ENCODE results near the gene NDUFC1. TPM values are rescaled to one million over a fixed set of nuclear protein-coding genes. Genes with fewer than 3 reads are reported as not detected.

Gene NDUFC1
- total and polyA plus RNA-seq, 2 of the 8 experiments (the other 6 are each of a cell fraction or from before 2014, with no cell fraction given), result 41.9 to 62.0 TPM

DNA sequence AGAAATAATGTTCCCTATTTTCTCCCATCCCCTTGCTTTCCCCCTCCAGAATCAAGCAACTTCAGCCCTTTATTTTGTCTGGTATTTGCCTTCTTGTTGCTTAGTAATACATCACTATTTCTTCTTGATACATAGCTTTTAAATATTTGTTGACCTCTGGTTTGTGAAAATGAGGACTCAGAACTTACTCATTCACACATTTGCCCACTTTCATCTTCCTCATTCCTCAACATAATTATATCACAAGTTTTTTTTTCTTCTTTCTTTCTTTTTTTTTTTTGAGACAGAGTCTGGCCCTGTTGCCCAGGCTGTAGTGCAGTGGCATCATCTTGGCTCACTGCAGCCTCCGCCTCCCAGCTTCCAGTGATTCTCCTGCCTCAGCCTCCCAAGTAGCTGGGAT is 28.9 kb upstream of the NDUFC1 start:
- no peak overlapping the region for H3K4me3 ChIP-seq (ENCODE audit: extremely low read depth in 1 of 4, insufficient read depth in 2 of 4, low read depth in 3 of 4, low read length in 4 of 4)
- H2BK5ac ChIP-seq (ENCODE audit: low read depth, low read length), result no peak overlapping the region
- H3K4ac ChIP-seq (replicated peaks; ENCODE audit: insufficient read length, low read depth, low read length), result no peak overlapping the region
- ChIA-PET POLR2A (ENCODE audit: partially characterized antibody) (interaction anchor here (0.5 kb wide), 1 partner anchor 29 kb away, joined by 5 read pairs; the partner anchor contains the start of gene NDUFC1), CTCF (ENCODE audit: partially characterized antibody) (interaction anchor here (0.7 to 2.7 kb wide), 5 partner anchors 35 to 301 kb away, joined by 3 to 11 read pairs (median 3); no protein-coding TSS in a partner anchor)
- H4K5ac ChIP-seq (ENCODE audit: insufficient read length, low read depth, low read length), result no peak overlapping the region
- H3K79me1 ChIP-seq (ENCODE audit: low read depth, low read length), result no peaks in the 10 kb centered on the region; the same call in 1 of the 2 replicates
- H3K27ac ChIP-seq (ENCODE audit: low read depth, low read length), result no peak overlapping the region
- peaks cover 0 to 11% (median 2%) of the 10 kb centered on the region in 4 experiments; a peak in 2 of 8 replicates for H3K36me3 ChIP-seq (ENCODE audit: control insufficient read depth in 2 of 4, insufficient read depth in 4 of 4, low read length in 3 of 4)
- FAIRE-seq (no peak), DNase-seq (ENCODE audit: low read depth in 1 of 2, low spot score in 2 of 2) (no peak)
- H2AFZ ChIP-seq (ENCODE audit: low read length), result no peak overlapping the region
- no peak for TF ChIP-seq HDAC2 (IDR thresholded peaks at IDR 0.05; ENCODE audit: borderline replicate concordance in 1 of 2, low read depth in 2 of 2, low read length in 2 of 2)
- TF ChIP-seq NANOG (IDR thresholded peaks at IDR 0.05; ENCODE audit: insufficient read depth, low read depth, low read length, poor library complexity, severe bottlenecking), result no peak
- TF ChIP-seq SIX5 (IDR thresholded peaks at IDR 0.05; ENCODE audit: low read depth, low read length), result no peak
- no peak for TF ChIP-seq POLR2A (IDR thresholded peaks at IDR 0.05; ENCODE audit: control extremely low read depth in 1 of 2, low read depth in 2 of 2, low read length in 2 of 2)
- TF ChIP-seq RNF2 (IDR thresholded peaks at IDR 0.05; ENCODE audit: borderline replicate concordance, low read depth, low read length, missing control alignments, poor library complexity, severe bottlenecking), result no peak
- no peak for TF ChIP-seq CHD1 (IDR thresholded peaks at IDR 0.05; ENCODE audit: low read depth, low read length)
- TF ChIP-seq HDAC6 (IDR thresholded peaks at IDR 0.05; ENCODE audit: low read depth, low read length), result no peak
- no peak for TF ChIP-seq MAFK (IDR thresholded peaks at IDR 0.05; ENCODE audit: low read depth, low read length)
- no peaks in the 10 kb centered on the region for H3K27me3 ChIP-seq (replicated peaks in 1 of 4; ENCODE audit: control insufficient read depth in 3 of 4, extremely low read depth in 1 of 4, insufficient read depth in 3 of 4, low read length in 3 of 4)
- no peak overlapping the region for H2AK5ac ChIP-seq (ENCODE audit: low read depth, low read length)
- no peak overlapping the region for H2BK120ac ChIP-seq (replicated peaks; ENCODE audit: low read depth, low read length)
- WGBS, 2 experiments (ENCODE audit: extremely low coverage in 1 of 2, insufficient coverage in 1 of 2, insufficient read length in 1 of 2, insufficient replicate concordance in 2 of 2, low coverage in 1 of 2, low lambda C conversion rate in 2 of 2, missing lambda C conversion rate in 1 of 2), result 71% methylated on average over 1 of the region's 1 CpG; no CpG with 5 or more reads in 1 of the 2 experiments
- peaks cover 0 to 6% (median 2%) of the 10 kb centered on the region in 4 experiments; a peak in 3 of 7 replicates for H3K4me1 ChIP-seq (replicated peaks in 1 of 4; ENCODE audit: control insufficient read depth in 3 of 4, insufficient read depth in 4 of 4, low read length in 3 of 4)
- no peak overlapping the region for H2BK12ac ChIP-seq (ENCODE audit: low read depth, low read length)
- H3K9me3 ChIP-seq (ENCODE audit: insufficient read depth in 2 of 2, low read depth in 1 of 2, low read length in 1 of 2), result no peaks in the 10 kb centered on the region
- no peak overlapping the region for H3K14ac ChIP-seq (ENCODE audit: insufficient read length)
- H3K4me2 ChIP-seq (ENCODE audit: insufficient read depth in 1 of 2, low read depth in 2 of 2, low read length in 2 of 2), result no peak overlapping the region
- peaks cover 9 to 98% of the 10 kb centered on the region in 2 experiments for H3K79me2 ChIP-seq (ENCODE audit: control insufficient read depth in 1 of 2, insufficient read depth in 2 of 2, low read length in 2 of 2)
- no peak overlapping the region for H3K23ac ChIP-seq (ENCODE audit: insufficient read length)
- H4K91ac ChIP-seq (replicated peaks; ENCODE audit: insufficient read length, low read length), result no peak overlapping the region
- H2BK15ac ChIP-seq (ENCODE audit: low read length), result no peak overlapping the region
- H3K9ac ChIP-seq (replicated peaks in 1 of 4; ENCODE audit: extremely low read depth in 1 of 4, low read depth in 3 of 4, low read length in 3 of 4), result no peak overlapping the region
- H3K18ac ChIP-seq (ENCODE audit: extremely low read depth, low read length), result no peak overlapping the region
- peaks cover 11% of the 10 kb centered on the region in 2 experiments for H4K20me1 ChIP-seq (replicated peaks in 1 of 2; ENCODE audit: control insufficient read depth in 1 of 2, insufficient read depth in 2 of 2, low read length in 2 of 2)
- no peak overlapping the region for H4K8ac ChIP-seq (ENCODE audit: extremely low read depth, insufficient read depth, low read length)
- H3K56ac ChIP-seq (replicated peaks; ENCODE audit: insufficient read length, low read depth, low read length), result no peak overlapping the region
- no peak overlapping the region for H2BK20ac ChIP-seq (ENCODE audit: low read length)
- no peaks in the 10 kb centered on the region for H3K23me2 ChIP-seq (ENCODE audit: low read depth, low read length)
